ENCODE measurements around the gene XRCC4. TPM values are rescaled to one million over a fixed set of nuclear protein-coding genes. Genes with fewer than 3 reads are reported as not detected.

XRCC4 gene
- total RNA-seq, 1 experiment from 2014 or later = 10.8 TPM

DNA sequence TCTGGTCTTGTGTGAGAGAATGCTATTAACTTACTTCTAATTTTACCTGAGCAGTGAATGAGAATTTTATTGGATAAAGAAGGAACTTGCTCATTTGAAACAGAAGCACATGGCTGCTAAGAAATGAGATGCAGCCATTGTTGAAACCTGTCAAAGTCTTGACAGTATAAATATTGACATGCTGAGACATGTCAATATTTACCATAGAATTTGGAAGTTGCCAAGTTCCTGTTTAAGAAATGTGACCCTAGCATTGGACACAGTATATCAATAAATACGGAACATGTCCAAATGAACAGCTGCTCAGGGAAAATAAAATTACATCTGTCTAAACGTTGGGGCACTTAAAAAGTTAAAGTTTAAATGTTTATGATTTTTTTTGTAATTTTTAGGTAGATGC is 7.8 kb downstream of the XRCC4 start:
- H3K4me1 ChIP-seq (ENCODE audit: insufficient read depth, low read length) = no peaks in the 10 kb centered on the region
- no peak overlapping the region for H3K23ac ChIP-seq (ENCODE audit: insufficient read length, low read depth, low read length)
- H2AK5ac ChIP-seq (ENCODE audit: insufficient read length, low read length) = no peak overlapping the region
- H3K18ac ChIP-seq (ENCODE audit: insufficient read length, low read depth, low read length) = no peak overlapping the region
- H3K4ac ChIP-seq (ENCODE audit: low read depth, low read length) = no peak overlapping the region
- peaks cover 3% of the 10 kb centered on the region in 2 experiments; a peak in 3 of 5 replicates for H3K9me3 Mint-ChIP-seq
- H3K9me3 ChIP-seq (ENCODE audit: control insufficient read depth, low read depth, low read length) = no peaks in the 10 kb centered on the region
- H3T11ph ChIP-seq (ENCODE audit: low read length) = no peak overlapping the region
- H4K8ac ChIP-seq (replicated peaks; ENCODE audit: insufficient read length, low read depth, low read length) = no peak overlapping the region
- no peaks in the 10 kb centered on the region for H4K20me1 ChIP-seq (ENCODE audit: control insufficient read depth, insufficient read depth, insufficient read length)
- H3K27ac Mint-ChIP-seq = no peak overlapping the region
- no peak overlapping the region for H3K14ac ChIP-seq (ENCODE audit: insufficient read depth, low read length)
- H2AFZ ChIP-seq (ENCODE audit: low read length) = no peak overlapping the region
- peaks cover 4 to 6% of the 10 kb centered on the region in 2 experiments for H3K4me1 Mint-ChIP-seq
- H4K91ac ChIP-seq (ENCODE audit: insufficient read length, low read depth, low read length) = no peak overlapping the region
- no peak overlapping the region for H2BK5ac ChIP-seq (ENCODE audit: insufficient read length, low read length)
- H4K5ac ChIP-seq (ENCODE audit: insufficient read length, low read depth, low read length) = no peak overlapping the region
- DNase-seq = no peak
- H3K27me3 ChIP-seq (ENCODE audit: insufficient read depth, low read length) = no peaks in the 10 kb centered on the region
- peaks cover 2 to 4% (median 3%) of the 10 kb centered on the region in 3 experiments; a peak in 4 of 7 replicates for H3K36me3 Mint-ChIP-seq (ENCODE audit: insufficient read depth in 1 of 3, low read depth in 3 of 3)
- no peaks in the 10 kb centered on the region for H3K27me3 Mint-ChIP-seq (ENCODE audit: low read depth)
- H3K9ac ChIP-seq (ENCODE audit: extremely low read depth, insufficient read length, low read length) = no peak overlapping the region
- H3K23me2 ChIP-seq (ENCODE audit: insufficient read length, low read depth, low read length, poor library complexity, severe bottlenecking) = no peaks in the 10 kb centered on the region
- H3K79me1 ChIP-seq (ENCODE audit: insufficient read depth, low read depth, low read length, poor library complexity, severe bottlenecking) = no peaks in the 10 kb centered on the region
- no peak overlapping the region for H2BK12ac ChIP-seq (ENCODE audit: insufficient read length, low read depth, low read length)
- H2BK15ac ChIP-seq (ENCODE audit: low read depth, low read length) = no peak overlapping the region
- H2BK20ac ChIP-seq (ENCODE audit: low read depth, low read length, poor library complexity, severe bottlenecking) = no peak overlapping the region
- TF ChIP-seq, protein P1, sequence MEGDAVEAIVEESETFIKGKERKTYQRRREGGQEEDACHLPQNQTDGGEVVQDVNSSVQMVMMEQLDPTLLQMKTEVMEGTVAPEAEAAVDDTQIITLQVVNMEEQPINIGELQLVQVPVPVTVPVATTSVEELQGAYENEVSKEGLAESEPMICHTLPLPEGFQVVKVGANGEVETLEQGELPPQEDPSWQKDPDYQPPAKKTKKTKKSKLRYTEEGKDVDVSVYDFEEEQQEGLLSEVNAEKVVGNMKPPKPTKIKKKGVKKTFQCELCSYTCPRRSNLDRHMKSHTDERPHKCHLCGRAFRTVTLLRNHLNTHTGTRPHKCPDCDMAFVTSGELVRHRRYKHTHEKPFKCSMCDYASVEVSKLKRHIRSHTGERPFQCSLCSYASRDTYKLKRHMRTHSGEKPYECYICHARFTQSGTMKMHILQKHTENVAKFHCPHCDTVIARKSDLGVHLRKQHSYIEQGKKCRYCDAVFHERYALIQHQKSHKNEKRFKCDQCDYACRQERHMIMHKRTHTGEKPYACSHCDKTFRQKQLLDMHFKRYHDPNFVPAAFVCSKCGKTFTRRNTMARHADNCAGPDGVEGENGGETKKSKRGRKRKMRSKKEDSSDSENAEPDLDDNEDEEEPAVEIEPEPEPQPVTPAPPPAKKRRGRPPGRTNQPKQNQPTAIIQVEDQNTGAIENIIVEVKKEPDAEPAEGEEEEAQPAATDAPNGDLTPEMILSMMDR (conservative IDR thresholded peaks at IDR 0.05) = no peak
- no peak overlapping the region for H2BK120ac ChIP-seq (ENCODE audit: low read depth, low read length, poor library complexity, severe bottlenecking)
- H3K56ac ChIP-seq (ENCODE audit: insufficient read length, low read depth, low read length) = no peak overlapping the region
- H3K27ac ChIP-seq (ENCODE audit: insufficient read length, low read depth, low read length) = no peak overlapping the region
- H3K4me2 ChIP-seq (ENCODE audit: insufficient read depth, insufficient read length, low read length) = no peak overlapping the region
- no peak overlapping the region for H3K4me3 Mint-ChIP-seq
- no peaks in the 10 kb centered on the region for H3K79me2 ChIP-seq (ENCODE audit: insufficient read depth, low read length)
- no CpG with 5 or more reads among the region's 2 CpGs for WGBS (ENCODE audit: extremely low coverage, insufficient read length, low lambda C conversion rate)
